Activated T-helper 17 cell treated with anti-CD3 and anti-CD28 coated beads, Interleukin-2, amount 50 U/mL, for 72 hours (primary cell): Measurements from ENCODE around the gene B3GALNT1. TPM values are rescaled to one million over a fixed set of nuclear protein-coding genes. Genes with fewer than 3 reads are reported as not detected.

Experiments
- total RNA-seq, 2 donors: library from RNA; stranded (reverse); gene quantifications; one replicate each; pipeline ENCODE4 v1.2.3, GENCODE V29; 2022

Gene B3GALNT1
- total RNA-seq, 2 donors from 2014 or later, result 2.1 to 5.6 TPM

Other genes with a start within 250 kb of the B3GALNT1 start
- gene NMD3, start 116.0 kb upstream of the B3GALNT1 start, total RNA-seq, result 10 to 100 TPM; 43.4 to 61.9 TPM